DOHH2 (cell line): ENCODE results near the gene CDK14.

Experiments
- CTCF ChIP-seq: fragments of 200-600 bp; sonication (generic); IDR thresholded peaks from one replicate; pipeline ENCODE4 v1.5.1; 2014; ENCODE audit warnings: antibody characterized with exemption, mild to moderate bottlenecking, low read depth, low read length; ENCODE audit not compliant: poor library complexity, severe bottlenecking
- EZH2phosphoT487 ChIP-seq: fragments of 200-600 bp; sonication (generic); IDR thresholded peaks from 2 replicates; pipeline ENCODE4 v1.6.1; 2017; ENCODE audit warnings: borderline replicate concordance, mild to moderate bottlenecking, antibody characterized with exemption, low read length, moderate library complexity, mixed read lengths

GRCh38 chr7:91039033-91039432, 442.9 kb downstream of the CDK14 start:
- TF ChIP-seq CTCF (no peak), EZH2phosphoT487 (no peak)
